NCI-H460 (cell line): Measurements from ENCODE around the gene KIF11. TPM values are rescaled to one million over a fixed set of nuclear protein-coding genes. Genes with fewer than 3 reads are reported as not detected.

Experiments used
- DNase-seq: peaks from one replicate; pipeline ENCODE4 v3.0.0-alpha.2; 2016; ENCODE audit warnings: low read depth; ENCODE audit errors: extremely low read depth
- total RNA-seq: library from RNA; depleted of rRNA; stranded (reverse); fragments of >200 nt; shearing (Covaris generic); gene quantifications from 2 replicates; pipeline ENCODE4 v1.2.3, GENCODE V29; 2014

The KIF11 gene
- total RNA-seq, 1 experiment from 2014 or later = 39.3 TPM

- DNase-seq = no peak
Observed at GRCh38 chr10:92667078-92667477, 74.1 kb downstream of the KIF11 start.

GRCh38 chr10:92677708-92678107, 84.8 kb downstream of the KIF11 start:
- no peak for DNase-seq

- DNase-seq = no peak
Observed at GRCh38 chr10:92678206-92678605, 85.3 kb downstream of the KIF11 start.

- no peak for DNase-seq
Observed at GRCh38 chr10:92681306-92681834, 88.4 kb downstream of the KIF11 start.

- DNase-seq = no peak
Observed at GRCh38 chr10:92688573-92688926, 95.6 kb downstream of the KIF11 start.

- DNase-seq = no peak
Observed at GRCh38 chr10:92688927-92689662, 96.2 kb downstream of the KIF11 start.

GRCh38 chr10:92689663-92690210, 96.8 kb downstream of the KIF11 start, which contains the start of gene HHEX:
TSS of gene HHEX (plus strand) at chr10:92689955. CDS start at chr10:92689987, 32 bp downstream.
- DNase-seq = peak; percentile 75

GRCh38 chr10:92690211-92690914, 97.4 kb downstream of the KIF11 start:
- DNase-seq = peak; percentile 57

GRCh38 chr10:92690915-92691590, 98.1 kb downstream of the KIF11 start:
- DNase-seq = no peak

GRCh38 chr10:92691591-92692079, 98.7 kb downstream of the KIF11 start:
- DNase-seq = no peak

- DNase-seq = no peak
Observed at GRCh38 chr10:92692080-92692671, 99.2 kb downstream of the KIF11 start.

GRCh38 chr10:92692697-92693533, 100.0 kb downstream of the KIF11 start:
- DNase-seq = no peak

GRCh38 chr10:92693534-92693893, 100.6 kb downstream of the KIF11 start:
- DNase-seq = no peak

- no peak for DNase-seq
Observed at GRCh38 chr10:92695679-92696605, 103.0 kb downstream of the KIF11 start.

GRCh38 chr10:92696606-92697383, 103.9 kb downstream of the KIF11 start:
- DNase-seq = no peak

- DNase-seq = no peak
Observed at GRCh38 chr10:92697663-92698511, 105.0 kb downstream of the KIF11 start.

- DNase-seq = no peak
Observed at GRCh38 chr10:92699193-92699517, 106.2 kb downstream of the KIF11 start.
